ENCODE data around the gene CSHL1.
"Not testable (repeated sequence)": the region's sequence is repeated elsewhere in the genome, so short reads cannot be mapped to it uniquely, and the experiment has no call there.

GRCh38 chr17:63920779-63921178, 9.7 kb upstream of the CSHL1 start:
- not testable (repeated sequence) for TF ChIP-seq POLR2AphosphoS5 (IDR thresholded peaks at IDR 0.05; ENCODE audit: insufficient read depth in 1 of 2, low read depth in 1 of 2); CTCF (IDR thresholded peaks at IDR 0.05); POLR2A (IDR thresholded peaks at IDR 0.05)
